K562 (cell line): ENCODE data around the gene ERVW-1. TPM values are rescaled to one million over a fixed set of nuclear protein-coding genes. Genes with fewer than 3 reads are reported as not detected.

Experiments
- ATAC-seq: fragments of 200-7000 bp; cut with Tn5 transposase; 3 replicates; pipeline ENCODE4 v1.9.1; 2020; ENCODE audit warnings: moderate library complexity
- BruUV-seq: library from RNA; stranded (reverse); fragments of 400-500 nt; replicated peaks from 2 replicates; lab custom pipeline; 2021; lab: Mats Ljungman, UMichigan
- CTCF ChIA-PET: fragments of 300-600 bp; formaldehyde crosslinking; extraction: SDS; loops from one replicate; lab custom pipeline; 2021; ENCODE audit warnings: low intra/inter-chr PET ratio; lab: Yijun Ruan, JAX
- POLR2A ChIA-PET: fragments of 300-600, 350-650 bp; sonication (Branson Sonifier 250); formaldehyde crosslinking; extraction: SDS; loops from one replicate; lab custom pipeline; 2021; ENCODE audit warnings: antibody characterized with exemption, inconsistent platforms; lab: Yijun Ruan, JAX
- DNase-seq, 4 experiments: peaks; one replicate each; pipeline versions ENCODE4 v3.0.0 to v3.0.0-alpha.2; 2011 to 2018; ENCODE audit warnings: low spot score in 3 of 4, mixed read lengths in 3 of 4; ENCODE audit errors: extremely low read depth in 1 of 4
- FAIRE-seq: peaks from 2 replicates; lab custom pipeline; 2011; peaks lifted over from hg19 to GRCh38; lab: Jason Lieb, UNC
- H2AFZ ChIP-seq: 2 replicates; pipeline ENCODE4 v1.6.0; 2011; ENCODE audit warnings: low read depth, low read length, control low read depth, inconsistent platforms
- H3K27ac ChIP-seq: fragments of 200-600 bp; 3 replicates; pipeline ENCODE4 v1.8.0; 2011; ENCODE audit warnings: low read depth, mild to moderate bottlenecking, control low read depth, inconsistent platforms, low read length, moderate library complexity, mixed read lengths; ENCODE audit errors: extremely low read depth
- H3K27me3 ChIP-seq, 2 experiments: fragments of 300-600 bp in 1 of 2; 2 replicates in 1 of 2; 3 replicates in 1 of 2; pipeline versions ENCODE4 v1.6.0 to v1.8.0; 2011; ENCODE audit warnings: inconsistent platforms in 2 of 2, low read length in 2 of 2, mild to moderate bottlenecking in 1 of 2, mixed read lengths in 1 of 2, moderate library complexity in 1 of 2; ENCODE audit not compliant: control insufficient read depth in 2 of 2, insufficient read depth in 2 of 2
- H3K36me3 ChIP-seq: fragments of 300-600 bp; 3 replicates; pipeline ENCODE4 v1.8.0; 2011; ENCODE audit warnings: mild to moderate bottlenecking, low read length, inconsistent platforms; ENCODE audit not compliant: control insufficient read depth, insufficient read depth
- H3K4me1 ChIP-seq, 2 experiments: fragments of 200-600 bp in 1 of 2; replicated peaks in 1 of 2; 2 replicates in 1 of 2; 3 replicates in 1 of 2; pipeline versions ENCODE4 v1.5.1 to v1.8.0; 2011; ENCODE audit warnings: inconsistent platforms in 2 of 2, low read length in 2 of 2, mild to moderate bottlenecking in 1 of 2, mixed read lengths in 1 of 2, moderate library complexity in 1 of 2; ENCODE audit not compliant: control insufficient read depth in 2 of 2, insufficient read depth in 2 of 2
- H3K4me2 ChIP-seq: 2 replicates; pipeline ENCODE4 v1.6.1; 2011; ENCODE audit warnings: low read length, control low read depth, inconsistent platforms, mixed read lengths; ENCODE audit not compliant: insufficient read depth
- H3K4me3 ChIP-seq: fragments of 200-600 bp; sonication (generic), shearing (Covaris generic); 2 replicates; pipeline ENCODE4 v1.5.1; 2016; ENCODE audit warnings: control low read depth, inconsistent platforms
- H3K79me2 ChIP-seq: fragments of 200-600 bp; 3 replicates; pipeline ENCODE4 v1.8.0; 2011; ENCODE audit warnings: low read length, inconsistent platforms; ENCODE audit not compliant: control insufficient read depth, insufficient read depth
- H3K9ac ChIP-seq, 2 experiments: 2 replicates each; pipeline versions ENCODE4 v1.6.0 to v1.6.1; 2011; ENCODE audit warnings: low read depth in 2 of 2, low read length in 2 of 2, control low read depth in 1 of 2, inconsistent platforms in 1 of 2, mild to moderate bottlenecking in 1 of 2, mixed read lengths in 1 of 2; ENCODE audit not compliant: insufficient read depth in 1 of 2
- H3K9me1 ChIP-seq: one replicate; pipeline ENCODE4 v1.6.0; 2011; ENCODE audit warnings: inconsistent platforms, mild to moderate bottlenecking, low read length, moderate library complexity; ENCODE audit not compliant: control insufficient read depth, insufficient read depth
- H3K9me3 ChIP-seq: replicated peaks from 2 replicates; pipeline ENCODE4 v1.5.1; 2011; ENCODE audit warnings: low read depth, low read length, inconsistent platforms; ENCODE audit not compliant: control insufficient read depth, insufficient read depth
- H4K20me1 ChIP-seq: replicated peaks from 2 replicates; pipeline ENCODE4 v1.6.1; 2011; ENCODE audit warnings: low read length, inconsistent platforms, mixed read lengths; ENCODE audit not compliant: control insufficient read depth, insufficient read depth
- KLF10 ChIP-seq: fragments of 250-450 bp; sonication (Bioruptor Pico); IDR thresholded peaks from 2 replicates; pipeline ENCODE4 v1.6.1; 2021; ENCODE audit warnings: matching md5 sums
- MEIS2 ChIP-seq: fragments of 450-650 bp; IDR thresholded peaks from 2 replicates; pipeline ENCODE4 v1.6.1; 2014; ENCODE audit warnings: mild to moderate bottlenecking; ENCODE audit not compliant: partially characterized antibody
- NCOR1 ChIP-seq: fragments of 450-650 bp; IDR thresholded peaks from 2 replicates; pipeline ENCODE4 v1.6.1; 2016; ENCODE audit warnings: mild to moderate bottlenecking, moderate library complexity
- POLR2G ChIP-seq: fragments of 200-400 bp; formaldehyde crosslinking; IDR thresholded peaks from 2 replicates; pipeline ENCODE4 v1.6.1; 2017; ENCODE audit warnings: low read depth, mild to moderate bottlenecking, antibody characterized with exemption, low read length, moderate library complexity
- ZKSCAN1 ChIP-seq: fragments of 150-350 bp; IDR thresholded peaks from 2 replicates; pipeline ENCODE4 v1.6.1; 2016; ENCODE audit warnings: low read depth, low read length
- ZNF174 ChIP-seq: fragments of 250-450 bp; sonication (Bioruptor Pico); IDR thresholded peaks from 2 replicates; pipeline ENCODE4 v1.4.0; 2020; ENCODE audit warnings: mild to moderate bottlenecking
- WGBS: fragments of 100-300 bp; shearing (Covaris generic); methylation state at CpG from one replicate; pipeline ENCODE4 v1.1.6; 2016; ENCODE audit warnings: low coverage, mixed read lengths; ENCODE audit not compliant: insufficient coverage; ENCODE audit errors: missing lambda C conversion rate; 5-methylcytosine and 5-hydroxymethylcytosine counted together
- in situ Hi-C: fragments of 300-500 bp; cut with MboI; formaldehyde crosslinking; loops from 4 replicates; pipeline ENCODE4 v1.15.0; 2018; ENCODE audit warnings: inconsistent platforms, mixed read lengths
- intact Hi-C: fragments of 100-400 bp; cut with micrococcal nuclease; formaldehyde crosslinking; loops from 2 replicates; pipeline ENCODE4 v1.14.2; 2022
- polyA plus RNA-seq, 8 experiments: library from polyadenylated mRNA; depleted of rRNA in 4 of 8; stranded (reverse) in 5 of 8; unstranded in 3 of 8; fragments of >200 nt; fragmentation: Nextera tagmentation in 2 of 8; fragmentation: Illumina TruSeq in 1 of 8; extraction: Ambion mirVana in 2 of 8; extraction: Trizol in 1 of 8; gene quantifications; 2 replicates each; pipeline versions ENCODE4 v1.2.1 to v1.2.3, GENCODE V29; 2011 to 2014; ENCODE audit warnings: inconsistent platforms in 1 of 8, missing spikeins in 1 of 8
- total RNA-seq, 7 experiments: library from RNA; depleted of rRNA in 6 of 7; stranded (reverse); fragments of >200 nt in 6 of 7; fragmentation: Illumina TruSeq in 2 of 7; extraction: Trizol in 2 of 7; gene quantifications; 2 replicates each; pipeline versions ENCODE4 v1.2.1 to v1.2.3, GENCODE V29; 2011 to 2021; ENCODE audit warnings: low replicate concordance in 1 of 7
- TF ChIP-seq, protein P1 (sequence below): fragments of 200-800 bp; sonication (Bioruptor generic); IDR thresholded peaks from 2 replicates; pipeline ENCODE4 v1.6.1; 2017; ENCODE audit warnings: missing genetic modification characterization, missing compliant biosample characterization
- TF ChIP-seq, protein P2 (sequence below), 2 experiments: fragments of 450-650 bp in 1 of 2; IDR thresholded peaks; 2 replicates each; pipeline ENCODE4 v1.6.1; 2011 to 2017; ENCODE audit warnings: low read depth in 2 of 2, antibody characterized with exemption in 1 of 2, borderline replicate concordance in 1 of 2, low read length in 1 of 2, mild to moderate bottlenecking in 1 of 2, mixed read lengths in 1 of 2; ENCODE audit not compliant: control insufficient read depth in 1 of 2

ERVW-1 gene
- total and polyA plus RNA-seq, 9 of the 15 experiments (the other 6 are each of a cell fraction or from before 2014, with no cell fraction given): not detected

DNA sequence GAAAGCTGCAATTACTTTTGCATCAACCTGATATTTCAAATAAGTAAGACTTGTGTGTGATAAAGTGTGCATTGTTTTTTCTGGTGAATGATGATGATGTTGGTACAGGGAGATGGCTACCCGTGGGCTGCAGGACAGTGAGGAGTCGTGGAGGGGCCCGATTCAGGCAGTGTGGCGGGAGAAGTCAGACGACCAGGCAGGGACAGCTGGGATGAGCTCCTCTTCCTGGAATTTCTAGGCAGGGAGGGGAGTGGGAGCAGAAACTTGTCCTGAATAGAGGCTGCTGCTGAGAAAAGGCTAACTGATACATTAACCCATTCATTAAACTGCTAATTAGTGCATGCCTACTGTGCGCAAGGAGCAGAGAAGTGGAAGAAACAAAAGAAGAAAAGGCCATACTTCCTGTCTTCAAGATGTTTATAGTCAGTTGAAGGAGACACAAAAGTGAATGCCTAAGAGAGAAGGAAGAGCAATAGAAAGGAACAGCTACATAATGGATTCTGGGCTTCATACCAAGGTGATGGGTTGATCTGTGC, 39.7 kb downstream of the ERVW-1 start:
- H2AFZ ChIP-seq: no peak overlapping the region
- no peaks in the 10 kb centered on the region for H3K4me1 ChIP-seq
- H3K9ac ChIP-seq: no peak overlapping the region
- ATAC-seq (no peak), DNase-seq (no peak), FAIRE-seq (no peak)
- in situ Hi-C loops (loop anchor here (10.0 kb wide), 1 partner anchor 303 kb away; the partner anchor contains the start of gene CYP51A1), intact Hi-C loops (no loop called here)
- H4K20me1 ChIP-seq: no peaks in the 10 kb centered on the region
- TF ChIP-seq ZKSCAN1 (peak; percentile 77), MEIS2 (no peak), KLF10 (CRISPR knock-in tag) (no peak), POLR2G (no peak), ZNF174 (CRISPR knock-in tag) (no peak), NCOR1 (no peak)
- TF ChIP-seq, protein P1, sequence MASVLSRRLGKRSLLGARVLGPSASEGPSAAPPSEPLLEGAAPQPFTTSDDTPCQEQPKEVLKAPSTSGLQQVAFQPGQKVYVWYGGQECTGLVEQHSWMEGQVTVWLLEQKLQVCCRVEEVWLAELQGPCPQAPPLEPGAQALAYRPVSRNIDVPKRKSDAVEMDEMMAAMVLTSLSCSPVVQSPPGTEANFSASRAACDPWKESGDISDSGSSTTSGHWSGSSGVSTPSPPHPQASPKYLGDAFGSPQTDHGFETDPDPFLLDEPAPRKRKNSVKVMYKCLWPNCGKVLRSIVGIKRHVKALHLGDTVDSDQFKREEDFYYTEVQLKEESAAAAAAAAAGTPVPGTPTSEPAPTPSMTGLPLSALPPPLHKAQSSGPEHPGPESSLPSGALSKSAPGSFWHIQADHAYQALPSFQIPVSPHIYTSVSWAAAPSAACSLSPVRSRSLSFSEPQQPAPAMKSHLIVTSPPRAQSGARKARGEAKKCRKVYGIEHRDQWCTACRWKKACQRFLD (CRISPR knock-in tag): no peak
- TF ChIP-seq, protein P2, sequence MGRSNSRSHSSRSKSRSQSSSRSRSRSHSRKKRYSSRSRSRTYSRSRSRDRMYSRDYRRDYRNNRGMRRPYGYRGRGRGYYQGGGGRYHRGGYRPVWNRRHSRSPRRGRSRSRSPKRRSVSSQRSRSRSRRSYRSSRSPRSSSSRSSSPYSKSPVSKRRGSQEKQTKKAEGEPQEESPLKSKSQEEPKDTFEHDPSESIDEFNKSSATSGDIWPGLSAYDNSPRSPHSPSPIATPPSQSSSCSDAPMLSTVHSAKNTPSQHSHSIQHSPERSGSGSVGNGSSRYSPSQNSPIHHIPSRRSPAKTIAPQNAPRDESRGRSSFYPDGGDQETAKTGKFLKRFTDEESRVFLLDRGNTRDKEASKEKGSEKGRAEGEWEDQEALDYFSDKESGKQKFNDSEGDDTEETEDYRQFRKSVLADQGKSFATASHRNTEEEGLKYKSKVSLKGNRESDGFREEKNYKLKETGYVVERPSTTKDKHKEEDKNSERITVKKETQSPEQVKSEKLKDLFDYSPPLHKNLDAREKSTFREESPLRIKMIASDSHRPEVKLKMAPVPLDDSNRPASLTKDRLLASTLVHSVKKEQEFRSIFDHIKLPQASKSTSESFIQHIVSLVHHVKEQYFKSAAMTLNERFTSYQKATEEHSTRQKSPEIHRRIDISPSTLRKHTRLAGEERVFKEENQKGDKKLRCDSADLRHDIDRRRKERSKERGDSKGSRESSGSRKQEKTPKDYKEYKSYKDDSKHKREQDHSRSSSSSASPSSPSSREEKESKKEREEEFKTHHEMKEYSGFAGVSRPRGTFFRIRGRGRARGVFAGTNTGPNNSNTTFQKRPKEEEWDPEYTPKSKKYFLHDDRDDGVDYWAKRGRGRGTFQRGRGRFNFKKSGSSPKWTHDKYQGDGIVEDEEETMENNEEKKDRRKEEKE (IDR thresholded peaks at IDR 0.05; ENCODE audit: borderline replicate concordance in 1 of 2, control insufficient read depth in 1 of 2, low read depth in 2 of 2, low read length in 1 of 2): no peak
- ChIA-PET CTCF (interaction anchor here (0.5 kb wide), 1 partner anchor 291 kb away, joined by 7 read pairs; no protein-coding TSS in a partner anchor), POLR2A (interaction anchor here (0.8 to 1.1 kb wide), 2 partner anchors 9 to 10 kb away, joined by 3 read pairs; partner anchors contain the start of gene GATAD1)
- H3K79me2 ChIP-seq: no peaks in the 10 kb centered on the region
- no peaks in the 10 kb centered on the region for H3K9me1 ChIP-seq
- H3K9me3 ChIP-seq: peaks cover 8% of the 10 kb centered on the region; the same call in 1 of the 2 replicates
- WGBS: 30% methylated on average over 6 of the region's 6 CpGs
- no peaks in the 10 kb centered on the region for H3K36me3 ChIP-seq
- no peak overlapping the region for H3K27ac ChIP-seq
- no peak overlapping the region for H3K4me2 ChIP-seq
- no peak overlapping the region for H3K4me3 ChIP-seq
- H3K27me3 ChIP-seq: no peaks in the 10 kb centered on the region
- BruUV-seq: no TSS peak
